Measurements from ENCODE around the gene HOXB6.

Gene HOXB6

DNA sequence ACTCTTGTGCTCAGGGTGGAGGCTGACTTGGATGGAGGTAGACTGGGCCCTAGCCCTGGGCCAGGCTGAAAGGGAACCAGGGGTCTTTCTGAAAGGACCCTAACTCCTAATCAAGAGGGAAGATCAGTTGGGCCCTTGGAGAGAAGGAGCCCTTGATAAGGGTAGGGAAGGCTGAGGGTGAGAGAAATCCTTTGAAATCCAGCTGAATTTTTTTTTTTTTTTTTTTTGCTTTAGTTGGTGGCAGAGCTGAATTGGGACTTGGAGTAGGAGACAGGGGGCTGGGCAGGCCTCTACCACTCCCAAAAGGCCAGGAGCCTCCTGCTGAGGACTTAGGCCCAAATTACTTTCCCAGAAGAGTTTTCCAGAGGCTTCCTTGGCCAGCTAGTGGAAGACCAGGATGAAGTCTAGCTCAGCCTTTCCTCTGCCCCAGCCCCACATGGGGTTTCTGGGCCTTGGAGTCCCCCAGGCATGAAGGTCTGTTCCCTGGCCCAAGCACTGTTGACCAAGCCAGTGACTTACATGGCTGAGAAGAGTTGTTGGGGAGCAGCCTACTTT lies 14.1 kb downstream of the HOXB6 start:
- H2AFZ ChIP-seq (ENCODE audit: low read depth, low read length): no peak overlapping the region
- H3K79me2 ChIP-seq (ENCODE audit: insufficient read depth, low read length): no peaks in the 10 kb centered on the region

GRCh38 chr17:48589831-48590606 lies 14.8 kb downstream of the HOXB6 start, which contains the start of gene HOXB3:
Gene HOXB3, minus strand, starts transcription at chr17:48590241. Its CDS starts 37,767 bp downstream, at chr17:48552474.
- no peaks in the 10 kb centered on the region for H3K79me2 ChIP-seq (ENCODE audit: insufficient read depth, low read length)
- H4K20me1 ChIP-seq (ENCODE audit: insufficient read depth, low read length): no peaks in the 10 kb centered on the region; the same call in 1 of the 2 replicates
- H2AFZ ChIP-seq (ENCODE audit: low read depth, low read length): no peak within 1 kb of the TSS
- no peaks in the 10 kb centered on the region for H3K9me3 ChIP-seq (ENCODE audit: insufficient read depth, low read length, severe bottlenecking)
- no peak within 1 kb of the TSS for H3K27ac ChIP-seq (ENCODE audit: low read length)
- TF ChIP-seq CTCF (IDR thresholded peaks at IDR 0.05; ENCODE audit: borderline replicate concordance, extremely low read depth, low read length, poor library complexity, severe bottlenecking) (no peak), EZH2 (IDR thresholded peaks at IDR 0.05; ENCODE audit: borderline replicate concordance, low read depth, low read length, severe bottlenecking) (no peak)
- H3K4me1 ChIP-seq (ENCODE audit: insufficient read depth, low read length): peaks cover 6% of the 10 kb centered on the region; the same call in 1 of the 2 replicates
- no peak within 1 kb of the TSS for H3K4me3 ChIP-seq (ENCODE audit: low read depth in 1 of 2, low read length in 2 of 2)
- ATAC-seq (ENCODE audit: insufficient read depth, low read depth) (no peak), DNase-seq (no peak)
- no peaks in the 10 kb centered on the region for H3K36me3 ChIP-seq (ENCODE audit: insufficient read depth, low read length)
- no peak within 1 kb of the TSS for H3K9ac ChIP-seq (ENCODE audit: low read depth, low read length)
- H3K27me3 ChIP-seq (ENCODE audit: insufficient read depth, low read length, poor library complexity): peaks cover 40% of the 10 kb centered on the region
- H3K4me2 ChIP-seq (ENCODE audit: insufficient read depth, low read length): no peak within 1 kb of the TSS

More for the DNA sequence above, 14.1 kb downstream of the HOXB6 start:
- H3K4me2 ChIP-seq (ENCODE audit: insufficient read depth, low read length): no peak overlapping the region
- H3K36me3 ChIP-seq (ENCODE audit: insufficient read depth, low read length): no peaks in the 10 kb centered on the region
- peaks cover 6% of the 10 kb centered on the region; the same call in 1 of the 2 replicates for H3K4me1 ChIP-seq (ENCODE audit: insufficient read depth, low read length)
- DNase-seq: no peak
- TF ChIP-seq EZH2 (IDR thresholded peaks at IDR 0.05; ENCODE audit: borderline replicate concordance, low read depth, low read length, severe bottlenecking) (no peak), CTCF (IDR thresholded peaks at IDR 0.05; ENCODE audit: borderline replicate concordance, extremely low read depth, low read length, poor library complexity, severe bottlenecking) (no peak)
- no peaks in the 10 kb centered on the region for H3K9me3 ChIP-seq (ENCODE audit: insufficient read depth, low read length, severe bottlenecking)
- no peaks in the 10 kb centered on the region; the same call in 1 of the 2 replicates for H4K20me1 ChIP-seq (ENCODE audit: insufficient read depth, low read length)
- no peak overlapping the region for H3K4me3 ChIP-seq (ENCODE audit: low read depth in 1 of 2, low read length in 2 of 2)
- ATAC-seq (ENCODE audit: insufficient read depth, low read depth): no peak
- no peak overlapping the region for H3K27ac ChIP-seq (ENCODE audit: low read length)
- H3K27me3 ChIP-seq (ENCODE audit: insufficient read depth, low read length, poor library complexity): peaks cover 40% of the 10 kb centered on the region
- H3K9ac ChIP-seq (ENCODE audit: low read depth, low read length): no peak overlapping the region

GRCh38 chr17:48589060-48589830 lies 15.5 kb downstream of the HOXB6 start:
- Histone ChIP-seq H3K4me1 (ENCODE audit: insufficient read depth, low read length) (peaks cover 6% of the 10 kb centered on the region; the same call in 1 of the 2 replicates), H3K27me3 (ENCODE audit: insufficient read depth, low read length, poor library complexity) (peaks cover 37% of the 10 kb centered on the region), H3K36me3 (ENCODE audit: insufficient read depth, low read length) (no peaks in the 10 kb centered on the region), H3K9me3 (ENCODE audit: insufficient read depth, low read length, severe bottlenecking) (no peaks in the 10 kb centered on the region), H3K9ac (ENCODE audit: low read depth, low read length) (no peak overlapping the region), H3K4me3 (ENCODE audit: low read depth in 1 of 2, low read length in 2 of 2) (no peak overlapping the region), H3K4me2 (ENCODE audit: insufficient read depth, low read length) (no peak overlapping the region), H3K27ac (ENCODE audit: low read length) (no peak overlapping the region), H3K79me2 (ENCODE audit: insufficient read depth, low read length) (no peaks in the 10 kb centered on the region), H4K20me1 (ENCODE audit: insufficient read depth, low read length) (no peaks in the 10 kb centered on the region; the same call in 1 of the 2 replicates), H2AFZ (ENCODE audit: low read depth, low read length) (no peak overlapping the region)
- ATAC-seq (ENCODE audit: insufficient read depth, low read depth) (no peak), DNase-seq (no peak)
- TF ChIP-seq CTCF (IDR thresholded peaks at IDR 0.05; ENCODE audit: borderline replicate concordance, extremely low read depth, low read length, poor library complexity, severe bottlenecking) (no peak), EZH2 (IDR thresholded peaks at IDR 0.05; ENCODE audit: borderline replicate concordance, low read depth, low read length, severe bottlenecking) (peak; percentile 1)

Data from DND-41 (cell line).